Stimulated activated CD4-positive, alpha-beta T cell treated with anti-CD3 and anti-CD28 coated beads, Interleukin-1b, Interleukin-23, amount 100 ng/mL, for 48 hours (primary cell): ENCODE results near the gene LCA5.
"Not testable (repeated sequence)": the region's sequence is repeated elsewhere in the genome, so short reads cannot be mapped to it uniquely, and the experiment has no call there.

Experiments
- DNase-seq: peaks from one replicate; pipeline ENCODE4 v3.0.0-alpha.2; 2020

The LCA5 gene

GRCh38 chr6:79529567-79529966 is 7.7 kb downstream of the LCA5 start:
- not testable (repeated sequence) for DNase-seq

- no peak for DNase-seq
Measured at GRCh38 chr6:79526897-79527296, 10.3 kb downstream of the LCA5 start.

DNA sequence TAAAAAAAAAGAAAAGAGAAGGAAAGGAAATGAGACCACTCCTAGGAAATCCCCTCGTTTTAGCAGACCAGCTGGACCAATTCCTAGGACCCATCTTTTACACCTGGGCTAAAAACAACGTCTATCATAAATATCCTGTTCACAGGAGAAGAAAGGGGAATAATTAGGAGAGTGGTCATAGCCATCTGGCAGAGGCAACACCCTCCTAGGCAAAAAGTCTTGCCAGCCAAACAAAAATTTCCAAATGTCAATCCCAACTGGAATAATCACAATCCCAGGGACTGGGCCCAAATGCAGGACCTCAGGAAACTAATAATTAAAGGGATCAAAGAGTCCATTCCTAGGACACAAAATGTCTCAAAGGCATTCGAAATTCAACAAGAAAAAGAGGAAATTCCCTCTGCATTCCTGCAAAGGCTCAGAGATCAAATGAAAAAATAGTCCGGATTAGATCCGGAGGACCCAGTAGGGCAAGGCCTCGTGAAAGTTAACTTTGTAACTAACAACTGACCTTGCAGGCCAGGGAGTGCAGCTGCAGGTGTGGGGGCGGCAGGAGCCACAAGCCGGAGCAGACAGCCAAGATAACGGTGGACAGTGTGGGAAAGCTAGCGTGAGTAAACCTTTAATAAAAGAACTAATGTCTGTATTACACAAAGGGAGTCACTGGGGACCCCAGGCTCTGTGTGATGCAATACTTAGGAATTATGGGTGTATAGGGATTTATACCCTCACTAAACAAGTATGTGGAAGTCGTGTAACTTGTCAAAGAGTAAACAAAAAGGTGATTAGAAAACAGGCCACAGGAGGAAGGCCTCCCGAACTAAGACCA is 11.7 kb downstream of the LCA5 start:
- DNase-seq = no peak

DNA sequence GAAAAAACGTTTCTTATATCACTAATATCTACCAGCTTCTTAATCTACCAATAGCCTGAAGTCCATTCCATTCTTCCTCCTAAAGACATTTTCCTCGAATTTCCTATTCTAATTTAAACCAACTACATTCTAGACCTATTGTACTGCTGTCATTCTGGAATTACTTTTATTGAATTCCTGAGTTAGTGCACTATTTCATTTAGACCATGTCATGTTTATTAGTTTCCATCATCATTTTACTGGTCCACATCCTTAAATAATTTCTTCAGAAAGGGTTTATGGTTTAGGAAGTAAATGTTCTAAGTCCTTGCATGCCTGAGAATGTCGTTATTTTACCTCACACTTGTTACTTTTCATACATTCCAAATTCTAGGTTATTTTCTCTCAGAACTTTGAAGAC is 13.2 kb downstream of the LCA5 start:
- no peak for DNase-seq

GRCh38 chr6:79522609-79523008 is 14.6 kb downstream of the LCA5 start:
- DNase-seq = no peak

DNA sequence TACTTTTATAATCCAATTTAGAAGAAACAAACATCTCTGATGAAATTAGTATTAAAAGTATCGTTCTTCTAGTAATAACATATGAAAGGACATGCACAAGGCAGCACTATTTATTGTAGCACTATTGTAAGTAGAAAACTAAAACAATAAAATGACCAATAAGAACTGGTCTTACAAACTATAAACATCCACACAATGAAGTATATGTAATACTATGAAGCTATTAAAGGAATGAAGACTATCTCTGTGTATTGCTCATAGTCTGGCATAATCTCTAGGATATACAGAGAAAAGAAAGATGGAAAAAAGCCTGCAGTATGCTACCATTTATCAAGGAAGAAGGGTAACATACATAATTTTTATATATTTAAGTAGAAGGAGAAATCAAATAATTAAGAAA is 16.7 kb downstream of the LCA5 start:
- DNase-seq = no peak

- no peak for DNase-seq
Measured at GRCh38 chr6:79518842-79519241, 18.4 kb downstream of the LCA5 start.

DNA sequence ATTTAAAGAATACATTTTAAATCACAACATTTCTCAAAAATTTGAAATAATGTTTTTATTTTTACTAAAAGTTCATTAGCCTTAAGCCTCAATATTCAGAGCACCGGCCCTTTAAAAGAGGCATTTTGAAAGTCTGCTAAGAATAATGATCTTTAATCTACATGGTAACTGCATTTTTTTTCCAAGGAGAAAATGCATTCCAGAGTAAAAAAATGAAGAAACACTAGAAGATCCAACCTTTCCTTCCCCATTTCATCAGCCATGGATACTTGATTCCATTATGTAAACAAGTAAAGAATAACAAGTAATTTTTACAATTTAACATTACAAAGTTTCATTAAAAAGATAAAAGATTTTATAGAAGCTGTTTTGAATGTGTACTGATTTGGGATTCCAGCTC is 21.8 kb downstream of the LCA5 start:
- no peak for DNase-seq

DNA sequence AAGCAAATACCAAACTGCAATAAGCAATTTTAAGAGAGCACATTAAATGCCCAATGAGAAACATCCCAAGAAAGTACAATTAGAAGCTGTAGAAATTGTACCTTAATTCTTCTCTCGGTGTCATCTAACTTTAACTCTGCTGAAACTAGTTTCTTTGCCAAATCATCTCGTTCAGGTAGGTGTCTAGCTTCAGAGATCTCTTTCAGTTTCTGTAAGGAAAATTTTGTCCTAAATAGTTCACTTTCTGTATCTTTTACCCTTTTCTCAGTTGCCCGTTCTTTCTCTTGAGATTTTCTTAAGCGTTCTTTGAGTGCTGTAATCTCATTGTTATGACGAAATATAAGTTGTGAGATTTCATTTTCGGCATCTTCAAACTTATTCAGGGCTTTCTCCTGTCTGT is 24.1 kb downstream of the LCA5 start:
- DNase-seq = no peak

DNA sequence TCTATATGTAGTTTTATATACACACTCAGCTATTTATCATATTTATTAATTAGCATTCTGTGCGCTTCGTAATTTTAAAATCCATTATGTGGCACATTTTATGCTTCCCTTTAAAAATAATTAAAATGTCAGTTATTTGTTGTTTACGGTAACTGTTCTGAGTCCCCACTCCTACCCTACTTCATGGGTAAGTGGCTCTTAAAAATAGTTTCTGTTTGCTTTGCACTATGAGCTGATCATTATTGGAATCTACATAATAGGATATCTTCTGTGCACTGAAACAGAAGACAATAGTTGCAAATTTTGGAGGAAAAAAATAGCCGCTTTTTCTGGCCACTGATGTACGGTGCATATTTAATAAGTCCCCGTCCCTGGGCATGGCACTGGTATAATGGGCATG is 25.2 kb downstream of the LCA5 start:
- DNase-seq = no peak

- no peak for DNase-seq
Measured at GRCh38 chr6:79510707-79511106, 26.5 kb downstream of the LCA5 start.

DNA sequence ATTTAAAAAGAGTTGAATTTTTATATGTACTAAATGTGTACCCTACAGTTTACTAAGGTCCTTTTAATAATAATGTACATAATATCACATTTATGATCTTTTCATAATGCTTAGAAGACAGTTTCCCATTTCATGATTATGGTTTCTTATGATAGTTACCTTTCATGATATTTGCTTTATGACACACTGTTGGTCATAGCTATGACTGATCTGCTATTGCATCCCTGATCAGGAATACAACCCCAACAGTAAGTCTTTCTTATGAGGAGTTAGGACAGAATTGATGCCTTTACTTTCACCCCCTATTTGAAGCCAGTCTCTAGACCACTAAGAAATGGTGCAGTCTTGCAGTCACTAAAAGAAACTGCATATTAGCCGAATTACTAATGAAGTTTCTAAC is 31.0 kb downstream of the LCA5 start:
- DNase-seq = no peak

DNA sequence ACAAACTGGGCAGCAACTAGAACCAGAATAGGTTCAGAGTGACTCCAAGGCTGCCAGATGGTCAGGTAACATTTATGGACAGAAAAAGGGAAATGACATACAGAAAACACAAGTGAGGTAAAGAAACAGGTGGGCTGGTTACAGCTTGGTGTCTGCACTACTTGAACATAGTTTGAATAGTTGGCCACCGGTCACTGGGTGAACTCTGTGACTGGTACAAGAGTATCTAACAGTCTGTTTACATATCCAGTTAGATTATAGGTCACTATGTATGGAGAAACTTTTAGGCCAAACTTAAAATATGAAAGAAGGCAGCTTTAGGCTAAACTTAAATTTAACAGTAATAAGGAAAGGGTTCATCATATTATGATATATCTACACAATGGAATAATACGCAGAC is 32.9 kb downstream of the LCA5 start:
- no peak for DNase-seq

DNA sequence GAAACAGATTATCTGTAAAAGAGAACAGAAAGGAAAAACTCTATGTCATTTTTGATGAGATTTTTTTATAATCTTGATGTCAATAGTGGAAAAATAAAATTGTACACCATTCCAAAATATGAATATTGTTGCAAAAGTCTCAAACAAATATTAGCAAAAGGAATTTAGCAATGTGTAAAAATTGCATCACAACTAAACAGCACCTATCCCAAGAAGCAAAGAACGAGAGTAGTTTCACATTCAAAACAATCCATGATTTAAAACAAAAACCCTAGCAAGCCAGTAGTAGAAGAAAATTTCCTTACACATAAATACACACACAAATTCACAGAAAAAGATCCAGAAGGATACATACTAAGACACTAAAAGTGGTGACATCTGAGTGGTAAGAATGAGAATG is 38.4 kb downstream of the LCA5 start:
- no peak for DNase-seq

DNA sequence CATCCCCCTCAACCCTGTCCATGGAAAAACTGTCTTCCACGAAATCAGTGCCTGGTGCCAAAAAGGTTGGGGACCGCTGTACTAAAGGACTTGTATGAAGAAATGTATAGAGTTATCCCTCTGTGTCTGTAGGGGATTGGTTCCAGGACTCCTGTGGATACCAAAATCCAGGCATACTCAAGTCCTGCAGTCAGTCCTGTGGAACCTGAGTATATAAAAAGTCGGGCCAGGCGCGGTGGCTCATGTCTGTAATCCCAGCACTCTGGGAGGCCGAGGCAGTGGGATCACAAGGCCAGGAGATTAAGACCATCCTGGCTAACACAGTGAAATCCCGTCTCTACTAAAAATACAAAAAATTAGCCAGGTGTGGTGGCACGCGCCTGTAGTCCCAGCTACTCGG is 42.0 kb downstream of the LCA5 start:
- no peak for DNase-seq

DNA sequence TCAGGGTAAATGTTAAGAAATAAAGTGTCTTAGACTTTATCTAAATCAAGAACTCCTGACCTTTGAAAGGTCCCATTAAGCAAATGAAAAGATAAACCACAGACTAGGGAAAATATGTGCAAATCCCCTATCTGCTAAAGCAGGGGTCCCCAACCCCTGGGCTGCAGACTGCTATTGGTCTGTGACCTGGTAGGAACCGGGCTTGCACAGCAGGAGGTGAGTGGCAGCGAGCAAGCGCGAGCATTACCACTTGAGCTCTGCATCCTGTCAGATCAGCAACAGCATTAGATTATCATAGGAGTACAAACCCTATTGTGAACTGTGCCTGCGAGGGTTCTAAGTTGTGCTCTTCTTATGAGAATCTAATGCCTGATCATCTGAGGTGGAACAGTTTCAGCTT is 42.4 kb downstream of the LCA5 start:
- no peak for DNase-seq

DNA sequence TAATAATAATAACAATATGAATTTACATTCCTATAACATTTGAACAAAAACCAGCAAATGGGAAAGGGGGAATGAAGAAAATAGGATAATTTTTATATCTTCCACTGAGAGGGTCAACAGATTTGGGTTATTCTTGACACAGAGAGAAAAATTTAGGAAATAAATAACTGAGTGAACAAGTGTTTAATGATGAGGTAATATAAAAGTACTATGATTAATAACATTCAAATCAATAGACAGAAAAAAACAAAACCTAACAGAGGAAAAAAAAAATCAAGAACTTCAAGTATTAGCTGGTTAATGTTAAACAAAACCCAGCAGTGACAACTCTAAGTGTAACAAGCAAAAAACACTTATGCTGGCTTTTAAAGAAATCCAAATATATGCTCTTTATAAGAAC is 66.5 kb downstream of the LCA5 start:
- no peak for DNase-seq

DNA sequence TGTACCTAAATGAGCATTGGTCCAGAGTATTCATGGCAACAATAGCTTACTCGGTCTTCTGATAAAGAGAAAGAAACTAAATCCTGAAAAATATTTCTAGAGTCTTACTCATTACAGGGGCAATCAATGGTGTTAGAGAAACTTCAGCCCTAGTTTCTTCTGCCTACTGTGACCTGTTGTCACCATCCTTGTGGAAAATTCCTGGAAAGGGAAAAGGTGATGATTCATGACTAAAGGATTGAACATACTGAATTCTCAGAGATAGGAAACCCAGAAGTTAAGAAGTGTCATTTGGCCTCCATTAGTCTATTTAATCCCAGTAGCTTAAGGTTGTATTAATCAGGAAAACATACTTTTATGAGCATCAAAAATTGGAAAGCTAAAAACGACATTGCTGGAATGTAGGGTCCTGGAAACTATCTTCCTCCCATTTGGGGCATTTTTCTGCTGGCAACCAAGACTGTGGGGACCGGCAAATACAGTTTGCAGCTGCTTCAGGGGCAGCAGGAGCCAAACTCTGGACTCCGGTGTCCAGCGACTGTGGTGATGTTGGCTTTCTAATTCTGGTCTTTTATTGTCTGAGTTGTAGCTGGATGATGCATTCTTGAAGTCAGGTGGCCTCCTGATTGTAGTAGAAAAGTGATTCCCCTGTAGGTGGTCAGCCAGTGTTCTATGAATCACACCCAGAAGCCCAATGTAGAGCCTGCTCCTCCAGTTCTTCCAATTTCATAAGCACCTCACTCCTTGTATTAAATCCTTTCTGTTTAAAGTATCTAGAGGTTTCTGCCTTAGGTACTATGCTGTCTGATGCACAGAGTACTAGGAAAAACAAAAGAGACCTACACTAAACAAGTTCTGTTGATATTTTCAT is 67.6 kb downstream of the LCA5 start:
- DNase-seq = no peak

- no peak for DNase-seq
Measured at GRCh38 chr6:79468587-79468986, 68.6 kb downstream of the LCA5 start.

GRCh38 chr6:79468116-79468515 is 69.1 kb downstream of the LCA5 start:
- no peak for DNase-seq

DNA sequence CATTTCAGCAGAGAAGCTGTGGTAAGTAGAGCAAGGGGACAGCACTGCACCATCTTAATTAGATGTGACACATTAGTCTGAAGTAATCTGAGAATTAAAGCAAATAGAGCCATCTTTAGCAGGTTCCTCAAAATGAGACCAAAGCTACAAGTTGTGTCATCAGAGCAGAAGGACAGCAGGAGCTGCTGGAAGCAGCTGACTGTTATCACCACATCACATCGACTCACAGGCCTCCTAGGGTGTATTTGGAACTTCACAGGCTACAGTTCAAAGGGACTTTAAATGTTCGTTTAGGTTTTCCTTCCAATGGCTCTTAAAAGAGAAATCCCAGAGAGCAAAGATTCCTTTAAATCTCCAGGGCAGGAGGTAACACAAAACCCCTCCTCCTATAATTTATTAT is 69.5 kb downstream of the LCA5 start:
- DNase-seq = no peak

- DNase-seq = no peak
Measured at GRCh38 chr6:79466207-79466834, 70.9 kb downstream of the LCA5 start.

DNA sequence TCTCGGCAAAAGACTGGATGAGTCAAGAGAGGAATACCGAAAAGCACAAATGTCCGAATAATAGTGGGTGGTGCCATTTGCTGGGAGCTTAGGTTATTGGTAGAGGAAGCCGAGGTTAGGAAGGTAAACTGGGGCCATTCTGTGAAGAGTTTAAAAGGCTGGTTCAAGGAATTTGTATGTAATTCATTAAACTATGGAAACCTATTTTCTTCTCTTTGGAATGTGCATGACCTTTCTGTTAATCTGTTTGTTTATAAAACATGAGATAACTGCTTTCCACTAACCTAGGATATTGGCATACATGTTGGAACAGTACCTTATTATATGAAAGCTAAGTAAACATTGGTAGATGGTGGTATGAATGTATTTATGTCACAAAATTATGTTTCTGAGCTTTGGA is 71.8 kb downstream of the LCA5 start:
- no peak for DNase-seq

GRCh38 chr6:79463621-79464050 is 73.6 kb downstream of the LCA5 start:
- DNase-seq = no peak
